B cell (primary cell): ENCODE data around the gene WDR18. TPM values are rescaled to one million over a fixed set of nuclear protein-coding genes. Genes with fewer than 3 reads are reported as not detected.

Experiments
- ATAC-seq: fragments of 200-7000 bp; cut with Tn5 transposase; one replicate; pipeline ENCODE4 v1.10.0; 2021; ENCODE audit warnings: low read depth, mild to moderate bottlenecking, moderate number of reproducible peaks, moderate library complexity
- CTCF ChIA-PET: fragments of 350-600 bp; sonication (Branson Sonifier 250); formaldehyde crosslinking; loops from one replicate; lab custom pipeline; 2021; ENCODE audit warnings: antibody characterized with exemption, inconsistent platforms; lab: Charles Lee
- POLR2A ChIA-PET: fragments of 350-600 bp; sonication (Branson Sonifier 250); formaldehyde crosslinking; loops from one replicate; lab custom pipeline; 2021; ENCODE audit warnings: antibody characterized with exemption; lab: Charles Lee
- DNase-seq: peaks from one replicate; pipeline ENCODE4 v3.0.0; 2013
- H2AFZ ChIP-seq: 2 replicates; pipeline ENCODE4 v1.6.1; 2012; ENCODE audit warnings: mild to moderate bottlenecking, low read depth, low read length; ENCODE audit not compliant: insufficient read depth, poor library complexity, severe bottlenecking
- H3K27ac ChIP-seq, 2 donors: 1 replicate in 1 of 2; 2 replicates in 1 of 2; pipeline ENCODE4 v1.5.1; 2012 to 2013; ENCODE audit warnings: low read length in 2 of 2, mild to moderate bottlenecking in 2 of 2, moderate library complexity in 1 of 2
- H3K27me3 ChIP-seq, 4 experiments: fragments of 200-600 bp in 1 of 4; sonication (generic) in 1 of 4; replicated peaks in 1 of 4; 1 replicate in 2 of 4; 2 replicates in 2 of 4; pipeline versions ENCODE4 v1.6.1 to v1.7.0; 2013 to 2016; ENCODE audit warnings: low read length in 3 of 4, mild to moderate bottlenecking in 2 of 4, mixed read lengths in 1 of 4, moderate library complexity in 1 of 4; ENCODE audit not compliant: insufficient read depth in 4 of 4, control insufficient read depth in 3 of 4; ENCODE audit errors: control extremely low read depth in 1 of 4
- H3K36me3 ChIP-seq, 2 experiments: replicated peaks in 1 of 2; 1 replicate in 1 of 2; 2 replicates in 1 of 2; pipeline versions ENCODE4 v1.6.1 to v1.7.1; 2013; ENCODE audit warnings: low read length in 1 of 2; ENCODE audit not compliant: insufficient read depth in 2 of 2, control insufficient read depth in 1 of 2; ENCODE audit errors: control extremely low read depth in 1 of 2, extremely low read depth in 1 of 2
- H3K4me1 ChIP-seq, 2 donors: fragments of 200-600 bp in 1 of 2; sonication (generic) in 1 of 2; 1 replicate in 1 of 2; 2 replicates in 1 of 2; pipeline versions ENCODE4 v1.5.1 to v1.6.1; 2013 to 2017; ENCODE audit warnings: low read length in 2 of 2; ENCODE audit not compliant: control insufficient read depth in 2 of 2, insufficient read depth in 2 of 2
- H3K4me2 ChIP-seq: replicated peaks from 2 replicates; pipeline ENCODE3; 2012; ENCODE audit warnings: mild to moderate bottlenecking, low read depth, low read length; ENCODE audit not compliant: poor library complexity, severe bottlenecking
- H3K4me3 ChIP-seq, 5 experiments: fragments of 200-600 bp in 1 of 5; sonication (generic) in 1 of 5; 1 replicate in 3 of 5; 2 replicates in 2 of 5; pipeline versions ENCODE4 v1.5.1 to v1.7.0; 2011 to 2016; ENCODE audit warnings: low read length in 4 of 5, mild to moderate bottlenecking in 4 of 5, low read depth in 2 of 5, control low read depth in 1 of 5, moderate library complexity in 1 of 5; ENCODE audit not compliant: insufficient read depth in 1 of 5; ENCODE audit errors: control extremely low read depth in 1 of 5, extremely low read depth in 1 of 5
- H3K79me2 ChIP-seq: fragments of 200-600 bp; sonication (generic); one replicate; pipeline ENCODE4 v1.6.0; 2016; ENCODE audit warnings: low read length; ENCODE audit not compliant: control insufficient read depth, insufficient read depth
- H3K9ac ChIP-seq: fragments of 200-600 bp; sonication (generic); 2 replicates; pipeline ENCODE4 v1.6.1; 2017; ENCODE audit warnings: mild to moderate bottlenecking, low read length, moderate library complexity
- H3K9me3 ChIP-seq, 3 donors: one replicate each; pipeline versions ENCODE4 v1.6.1 to v1.7.1; 2013; ENCODE audit warnings: low read length in 2 of 3; ENCODE audit not compliant: control insufficient read depth in 2 of 3, insufficient read depth in 1 of 3; ENCODE audit errors: control extremely low read depth in 1 of 3
- H4K20me1 ChIP-seq: 2 replicates; pipeline ENCODE4 v1.6.0; 2012; ENCODE audit warnings: mild to moderate bottlenecking, low read length; ENCODE audit not compliant: insufficient read depth, control insufficient read depth, poor library complexity, severe bottlenecking
- H3K27ac Mint-ChIP-seq: one replicate; pipeline ENCODE4 v1.8.0; 2021; ENCODE audit warnings: mixed read lengths
- H3K27me3 Mint-ChIP-seq: one replicate; pipeline ENCODE4 v1.8.0; 2021; ENCODE audit warnings: mixed read lengths
- H3K4me1 Mint-ChIP-seq: one replicate; pipeline ENCODE4 v1.8.0; 2021; ENCODE audit warnings: mixed read lengths
- H3K4me3 Mint-ChIP-seq: one replicate; pipeline ENCODE4 v1.8.0; 2021; ENCODE audit warnings: mixed read lengths
- H3K9me3 Mint-ChIP-seq: one replicate; pipeline ENCODE4 v1.8.0; 2022; ENCODE audit warnings: mixed read lengths; ENCODE audit not compliant: insufficient read depth
- EZH2 ChIP-seq: IDR thresholded peaks from 2 replicates; pipeline ENCODE4 v1.6.1; 2012; ENCODE audit warnings: borderline replicate concordance, low read depth, mild to moderate bottlenecking, moderate library complexity, low read length; ENCODE audit not compliant: insufficient read depth, poor library complexity, severe bottlenecking
- WGBS: methylation state at CpG from one replicate; pipeline ENCODE4 v1.1.5; 2013; ENCODE audit warnings: missing lambda C conversion rate; ENCODE audit not compliant: insufficient coverage; 5-methylcytosine and 5-hydroxymethylcytosine counted together
- intact Hi-C: fragments of 100-400 bp; cut with micrococcal nuclease; formaldehyde crosslinking; loops from one replicate; pipeline ENCODE4 v1.10.0; 2022
- polyA plus RNA-seq: library from polyadenylated mRNA; depleted of rRNA; stranded (reverse); fragments of >200 nt; gene quantifications from 2 replicates; pipeline ENCODE4 v1.2.3, GENCODE V29; 2012
- total RNA-seq, 2 donors: library from RNA; stranded (reverse); fragments of 120-200 nt in 1 of 2; gene quantifications; 1 replicate in 1 of 2; 2 replicates in 1 of 2; pipeline versions ENCODE4 v1.2.3 to v1.2.4, GENCODE V29; 2013 to 2022
- TF ChIP-seq, protein P1 (sequence below): fragments of 200-600 bp; IDR thresholded peaks from one replicate; pipeline ENCODE4 v1.8.0; 2022; ENCODE audit warnings: antibody characterized with exemption, mild to moderate bottlenecking

Gene WDR18
- total and polyA plus RNA-seq, 2 donors (not counting 1 experiment from before 2014, with no cell fraction given): 48.5 to 60.5 TPM

DNA sequence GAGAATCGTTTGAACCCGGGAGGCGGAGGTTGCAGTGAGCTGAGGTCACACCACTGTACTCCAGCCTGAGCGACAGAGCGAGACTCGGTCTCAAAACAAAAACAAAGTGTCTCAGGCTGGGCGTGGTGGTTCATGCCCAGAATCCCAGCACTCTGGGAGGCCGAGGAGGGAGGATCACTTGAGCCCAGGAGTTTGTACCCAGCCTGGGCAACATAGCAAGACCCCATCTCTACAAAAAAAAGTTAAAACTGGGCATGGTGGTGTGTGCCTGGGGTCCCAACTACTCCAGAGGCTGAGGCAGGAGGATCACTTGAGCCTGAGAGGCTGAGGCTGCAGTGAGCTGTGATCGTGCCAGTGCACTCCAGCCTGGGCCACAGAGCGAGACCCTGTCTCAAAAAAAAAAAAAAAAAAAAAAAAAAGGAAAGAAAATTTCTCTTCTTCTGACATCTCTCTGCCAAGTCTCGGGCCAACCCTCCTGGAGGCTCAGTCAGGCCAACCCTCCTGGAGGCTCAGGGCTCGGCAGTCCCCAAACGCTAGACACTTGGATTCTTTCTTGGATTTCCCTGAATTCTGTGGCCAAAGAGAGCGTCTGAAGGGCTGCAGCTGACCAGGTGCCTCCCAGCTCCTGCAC lies 32.0 kb upstream of the WDR18 start:
- Histone ChIP-seq H3K79me2 (peaks cover 69% of the 10 kb centered on the region), H3K4me2 (peak overlapping the region; percentile 77), H2AFZ (no peak overlapping the region), H3K9me3 (no peaks in the 10 kb centered on the region), H3K9ac (peak overlapping the region; percentile 60), H4K20me1 (peaks cover 50% of the 10 kb centered on the region), H3K27me3 (no peaks in the 10 kb centered on the region), H3K4me1 (peaks cover 44 to 79% of the 10 kb centered on the region in 2 donors), H3K4me3 (peak overlapping the region in 3 of 5 experiments; percentile 35 to 58 (median 47)), H3K36me3 (peaks cover 0 to 2% of the 10 kb centered on the region in 2 experiments), H3K27ac (peak overlapping the region; percentile 47 to 52)
- Mint-ChIP-seq H3K27ac (peak overlapping the region; percentile 86), H3K27me3 (no peaks in the 10 kb centered on the region), H3K9me3 (no peaks in the 10 kb centered on the region), H3K4me1 (peaks cover 52% of the 10 kb centered on the region), H3K4me3 (peak overlapping the region; percentile 64)
- ATAC-seq: no peak
- ChIA-PET CTCF (interaction anchor here (0.7 kb wide), 1 partner anchor 664 kb away, joined by 3 read pairs; no protein-coding TSS in a partner anchor), POLR2A (interaction anchor here (0.7 to 1.3 kb wide), 2 partner anchors 20 to 115 kb away, joined by 6 to 8 read pairs; partner anchors contain the start of gene ARHGAP45)
- no peak for TF ChIP-seq EZH2
- TF ChIP-seq, protein P1, sequence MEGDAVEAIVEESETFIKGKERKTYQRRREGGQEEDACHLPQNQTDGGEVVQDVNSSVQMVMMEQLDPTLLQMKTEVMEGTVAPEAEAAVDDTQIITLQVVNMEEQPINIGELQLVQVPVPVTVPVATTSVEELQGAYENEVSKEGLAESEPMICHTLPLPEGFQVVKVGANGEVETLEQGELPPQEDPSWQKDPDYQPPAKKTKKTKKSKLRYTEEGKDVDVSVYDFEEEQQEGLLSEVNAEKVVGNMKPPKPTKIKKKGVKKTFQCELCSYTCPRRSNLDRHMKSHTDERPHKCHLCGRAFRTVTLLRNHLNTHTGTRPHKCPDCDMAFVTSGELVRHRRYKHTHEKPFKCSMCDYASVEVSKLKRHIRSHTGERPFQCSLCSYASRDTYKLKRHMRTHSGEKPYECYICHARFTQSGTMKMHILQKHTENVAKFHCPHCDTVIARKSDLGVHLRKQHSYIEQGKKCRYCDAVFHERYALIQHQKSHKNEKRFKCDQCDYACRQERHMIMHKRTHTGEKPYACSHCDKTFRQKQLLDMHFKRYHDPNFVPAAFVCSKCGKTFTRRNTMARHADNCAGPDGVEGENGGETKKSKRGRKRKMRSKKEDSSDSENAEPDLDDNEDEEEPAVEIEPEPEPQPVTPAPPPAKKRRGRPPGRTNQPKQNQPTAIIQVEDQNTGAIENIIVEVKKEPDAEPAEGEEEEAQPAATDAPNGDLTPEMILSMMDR: no peak
- WGBS: 70% methylated on average over 12 of the region's 14 CpGs
- intact Hi-C loops: no loop called here
- DNase-seq: no peak
